ENCODE data around the gene PSME3.
"Not testable (repeated sequence)": the region's sequence is repeated elsewhere in the genome, so short reads cannot be mapped to it uniquely, and the experiment has no call there.

The PSME3 gene

GRCh38 chr17:42866216-42866615 is 33.0 kb downstream of the PSME3 start:
- DNase-seq (ENCODE audit: low read depth, low spot score), result no peak
- no peak for TF ChIP-seq CTCF (IDR thresholded peaks at IDR 0.05; ENCODE audit: insufficient read depth, low read length, missing control alignments)
- H3K4me3 ChIP-seq (ENCODE audit: low read depth, low read length), result no peak overlapping the region
- ChIA-PET CTCF (no interaction called here), POLR2A (no interaction called here)

DNA sequence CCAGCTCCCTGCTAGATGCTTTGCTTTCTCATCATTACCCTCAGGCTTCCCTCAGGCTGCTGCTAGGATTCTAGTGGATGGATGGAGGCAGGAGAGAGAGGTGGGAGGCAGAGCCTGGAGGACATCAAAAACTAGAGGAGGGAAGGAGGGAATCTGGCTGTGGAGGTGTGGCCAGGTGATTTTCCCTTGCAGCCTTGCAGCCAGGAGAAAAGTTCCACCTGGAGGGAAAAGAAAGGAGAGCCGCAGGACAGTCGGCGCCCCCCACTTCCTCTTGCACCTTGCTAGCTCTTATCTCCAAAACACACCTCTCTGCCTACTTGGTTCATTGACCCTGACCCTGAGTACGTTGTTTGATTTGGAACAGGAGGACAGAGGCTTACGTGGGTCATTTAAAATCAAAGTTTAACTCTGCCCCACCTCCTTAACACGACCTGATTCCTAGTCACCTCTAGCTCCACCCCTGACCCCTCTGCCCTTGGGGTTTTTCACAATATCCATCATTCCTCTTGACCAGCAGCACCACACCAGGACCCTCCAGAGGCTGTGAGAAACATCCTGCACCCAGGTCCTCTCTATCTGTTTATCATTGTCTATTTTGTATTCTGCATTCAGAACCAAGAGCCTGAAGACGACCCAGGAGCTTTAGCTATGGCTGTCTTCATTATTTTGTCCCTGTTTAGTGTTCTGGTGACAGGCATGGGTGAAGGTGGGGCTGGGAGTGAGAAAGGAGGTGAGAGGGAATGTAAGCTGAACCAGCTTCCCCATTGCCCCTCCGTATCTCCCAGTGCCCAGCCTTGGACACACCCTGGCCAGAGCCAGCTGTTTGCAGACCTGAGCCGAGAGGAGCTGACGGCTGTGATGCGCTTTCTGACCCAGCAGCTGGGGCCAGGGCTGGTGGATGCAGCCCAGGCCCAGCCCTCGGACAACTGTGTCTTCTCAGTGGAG is 33.7 kb downstream of the PSME3 start:
- CTCF ChIA-PET, result no interaction called here
- no peak for TF ChIP-seq CTCF (IDR thresholded peaks at IDR 0.05; ENCODE audit: insufficient read depth, low read length, missing control alignments)
- no peak for DNase-seq (ENCODE audit: low read depth, low spot score)
- H3K4me3 ChIP-seq (ENCODE audit: low read depth, low read length), result no peak overlapping the region
- POLR2A ChIA-PET, result no interaction called here

GRCh38 chr17:42867694-42868261 is 34.6 kb downstream of the PSME3 start:
- H3K4me3 ChIP-seq (ENCODE audit: low read depth, low read length); CTCF ChIA-PET; POLR2A ChIA-PET; DNase-seq (ENCODE audit: low read depth, low spot score): not testable (repeated sequence)

GRCh38 chr17:42868338-42868737 is 35.1 kb downstream of the PSME3 start:
- no peak overlapping the region for H3K4me3 ChIP-seq (ENCODE audit: low read depth, low read length)
- no peak for TF ChIP-seq CTCF (IDR thresholded peaks at IDR 0.05; ENCODE audit: insufficient read depth, low read length, missing control alignments)
- ChIA-PET POLR2A (no interaction called here), CTCF (interaction anchor here (1.9 kb wide), 1 partner anchor 23 kb away, joined by 4 read pairs; no protein-coding TSS in a partner anchor)
- no peak for DNase-seq (ENCODE audit: low read depth, low spot score)

DNA sequence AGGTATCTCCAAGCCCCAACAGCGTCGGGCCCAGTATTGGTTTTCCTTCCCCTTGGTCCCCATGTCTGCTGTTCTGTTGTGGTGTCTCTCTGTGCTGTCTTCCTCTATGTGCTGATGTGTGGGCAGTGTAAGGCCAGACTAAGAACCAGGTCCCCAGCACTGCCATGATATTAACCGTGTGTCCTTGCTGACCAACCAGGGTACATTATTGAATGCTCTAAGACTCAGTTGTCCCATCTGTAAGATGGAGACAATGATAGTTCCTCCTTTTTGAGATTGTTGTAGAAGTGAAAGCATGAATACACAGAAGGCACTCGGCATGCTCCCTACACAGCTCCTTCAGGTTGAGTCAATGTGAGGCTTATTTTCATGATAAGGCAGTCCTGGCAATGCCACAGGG is 38.5 kb downstream of the PSME3 start:
- POLR2A ChIA-PET, result no interaction called here

GRCh38 chr17:42872251-42872965 is 39.2 kb downstream of the PSME3 start:
- no peak for DNase-seq (ENCODE audit: low read depth, low spot score)
- ChIA-PET POLR2A (no interaction called here), CTCF (no interaction called here)
- no peak overlapping the region for H3K4me3 ChIP-seq (ENCODE audit: low read depth, low read length)
- TF ChIP-seq CTCF (IDR thresholded peaks at IDR 0.05; ENCODE audit: insufficient read depth, low read length, missing control alignments), result no peak

More for the DNA sequence above, 38.5 kb downstream of the PSME3 start:
- TF ChIP-seq CTCF (IDR thresholded peaks at IDR 0.05; ENCODE audit: insufficient read depth, low read length, missing control alignments), result no peak
- CTCF ChIA-PET, result no interaction called here
- no peak overlapping the region for H3K4me3 ChIP-seq (ENCODE audit: low read depth, low read length)
- DNase-seq (ENCODE audit: low read depth, low spot score), result no peak
